Astrocyte (in vitro differentiated cells and primary cell): ENCODE results near the gene S100G.

Experiments
- CTCF ChIP-seq: IDR thresholded peaks from 2 replicates; pipeline ENCODE4 v1.5.1; 2011; ENCODE audit warnings: low read depth, mild to moderate bottlenecking, inconsistent platforms, low read length, moderate library complexity; ENCODE audit not compliant: insufficient read depth
- EZH2 ChIP-seq: IDR thresholded peaks from 2 replicates; pipeline ENCODE4 v1.6.1; 2012; ENCODE audit warnings: mild to moderate bottlenecking, low read length, inconsistent platforms; ENCODE audit not compliant: insufficient read depth

DNA sequence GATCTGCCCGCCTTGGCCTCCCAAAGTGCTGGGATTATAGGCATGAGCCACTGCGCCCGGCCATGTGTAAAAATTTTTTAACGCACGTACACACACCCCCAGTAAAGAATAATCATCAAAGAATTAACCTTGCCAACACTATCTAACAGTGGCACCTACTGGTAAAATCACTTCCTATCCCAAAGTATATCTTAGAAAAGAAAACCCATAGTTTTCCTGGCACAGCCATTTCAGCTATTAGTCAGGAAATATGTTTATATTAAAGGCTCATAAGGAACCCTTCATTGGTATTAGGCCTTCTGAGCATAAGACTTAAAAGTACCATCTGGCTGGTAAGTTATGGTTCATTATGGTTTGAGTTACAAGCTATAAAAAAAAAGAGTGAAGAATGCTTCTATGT is 14.1 kb downstream of the S100G start:
- no peak for TF ChIP-seq EZH2
- no peak for TF ChIP-seq CTCF
